Measurements from ENCODE around the gene EXOC1L. TPM values are rescaled to one million over a fixed set of nuclear protein-coding genes. Genes with fewer than 3 reads are reported as not detected.
"Not testable (repeated sequence)": the region's sequence is repeated elsewhere in the genome, so short reads cannot be mapped to it uniquely, and the experiment has no call there.

Gene EXOC1L
- total RNA-seq, 2 experiments from 2014 or later, result not detected

DNA sequence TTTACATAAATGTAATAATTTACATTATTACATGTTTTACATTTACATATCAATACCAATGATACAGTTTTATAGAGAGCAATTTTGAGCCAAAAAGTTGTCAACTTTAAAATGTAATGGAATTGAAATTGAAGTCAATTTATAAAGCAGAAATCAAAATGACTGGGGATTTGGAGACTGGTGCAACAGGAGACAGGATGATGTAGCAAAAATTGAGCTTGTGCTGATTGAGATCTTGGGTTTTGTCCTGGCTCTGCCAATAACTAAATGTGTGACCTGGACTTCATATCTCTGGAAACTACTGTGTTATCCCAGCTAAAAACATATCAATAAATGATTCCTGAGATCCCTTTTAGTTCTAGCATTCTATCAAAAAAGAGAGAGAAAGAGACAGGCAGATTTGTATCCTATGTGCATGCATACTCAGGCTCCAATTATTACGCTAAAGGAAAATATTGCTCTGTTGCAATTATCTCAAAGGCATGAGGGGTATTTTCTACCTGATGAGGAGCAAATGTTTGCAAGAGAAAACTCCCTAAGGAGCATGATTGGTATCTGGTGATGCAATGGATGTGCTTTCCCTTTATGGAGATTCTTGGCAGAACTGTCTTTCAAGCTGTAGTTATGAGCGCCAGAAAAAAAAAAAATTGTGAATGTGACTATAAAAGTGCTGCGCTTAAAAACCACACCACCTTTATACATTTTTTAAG, 14.7 kb downstream of the EXOC1L start:
- ChIA-PET CTCF (no interaction called here), POLR2A (no interaction called here)

DNA sequence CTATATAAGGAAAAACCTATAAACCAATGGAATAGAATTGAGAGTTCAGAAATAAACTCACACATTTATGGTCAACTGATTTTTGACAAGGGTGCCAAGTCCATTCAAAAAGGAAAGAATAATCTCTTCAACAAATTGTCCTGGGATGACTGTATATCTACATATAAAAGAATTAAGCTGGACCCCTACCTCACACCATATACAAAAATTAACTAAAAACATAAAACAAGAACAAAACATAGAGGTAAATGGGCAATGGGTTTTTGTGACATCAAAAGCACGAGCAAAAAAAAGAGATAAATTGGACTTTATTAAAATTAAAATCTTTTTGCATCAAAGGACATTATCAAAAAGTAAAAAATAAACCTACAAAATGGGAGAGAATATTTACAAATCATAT, 18.3 kb downstream of the EXOC1L start:
- ChIA-PET POLR2A (no interaction called here), CTCF (no interaction called here)

GRCh38 chr4:55838356-55838755, 18.8 kb downstream of the EXOC1L start:
- CTCF ChIA-PET, result no interaction called here
- POLR2A ChIA-PET, result no interaction called here

DNA sequence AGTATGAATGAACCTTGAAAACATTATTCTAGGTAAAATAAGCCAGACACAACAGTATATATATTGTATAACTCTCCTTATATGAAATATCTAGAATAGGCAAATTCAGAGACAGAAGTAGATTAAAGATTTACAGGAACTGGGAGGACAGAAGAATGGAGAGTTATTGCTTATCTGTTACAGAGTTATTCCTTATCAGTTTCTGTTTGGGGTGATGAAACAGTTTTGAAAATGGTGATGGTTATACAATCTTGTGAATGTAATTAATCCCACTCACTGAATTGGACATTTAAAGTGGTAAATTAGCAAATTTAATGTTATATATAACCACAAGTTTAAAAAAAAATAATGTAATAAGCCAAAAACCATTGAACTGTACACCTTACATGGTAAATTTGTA, 19.4 kb downstream of the EXOC1L start:
- CTCF ChIA-PET, result no interaction called here
- POLR2A ChIA-PET, result no interaction called here

DNA sequence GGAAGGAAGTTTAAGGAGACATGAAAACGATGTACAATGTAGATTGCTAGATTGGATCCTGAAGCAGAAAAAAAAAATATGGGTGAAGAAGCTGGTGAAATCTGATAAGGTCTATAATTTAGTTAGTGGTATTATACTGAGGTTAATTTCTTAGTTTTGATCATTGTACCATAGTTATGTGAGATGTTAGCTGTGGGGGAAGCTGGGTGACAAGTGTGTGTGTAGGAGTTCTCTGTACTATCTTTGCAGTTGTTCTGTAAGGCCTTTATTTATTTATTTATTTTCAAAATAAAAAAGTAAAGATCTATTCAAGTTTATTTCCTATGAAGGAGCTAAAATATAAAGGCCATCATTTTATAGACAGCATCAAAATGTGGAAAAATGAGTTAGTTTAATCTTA, 21.4 kb downstream of the EXOC1L start:
- CTCF ChIA-PET, result no interaction called here
- POLR2A ChIA-PET, result no interaction called here

DNA sequence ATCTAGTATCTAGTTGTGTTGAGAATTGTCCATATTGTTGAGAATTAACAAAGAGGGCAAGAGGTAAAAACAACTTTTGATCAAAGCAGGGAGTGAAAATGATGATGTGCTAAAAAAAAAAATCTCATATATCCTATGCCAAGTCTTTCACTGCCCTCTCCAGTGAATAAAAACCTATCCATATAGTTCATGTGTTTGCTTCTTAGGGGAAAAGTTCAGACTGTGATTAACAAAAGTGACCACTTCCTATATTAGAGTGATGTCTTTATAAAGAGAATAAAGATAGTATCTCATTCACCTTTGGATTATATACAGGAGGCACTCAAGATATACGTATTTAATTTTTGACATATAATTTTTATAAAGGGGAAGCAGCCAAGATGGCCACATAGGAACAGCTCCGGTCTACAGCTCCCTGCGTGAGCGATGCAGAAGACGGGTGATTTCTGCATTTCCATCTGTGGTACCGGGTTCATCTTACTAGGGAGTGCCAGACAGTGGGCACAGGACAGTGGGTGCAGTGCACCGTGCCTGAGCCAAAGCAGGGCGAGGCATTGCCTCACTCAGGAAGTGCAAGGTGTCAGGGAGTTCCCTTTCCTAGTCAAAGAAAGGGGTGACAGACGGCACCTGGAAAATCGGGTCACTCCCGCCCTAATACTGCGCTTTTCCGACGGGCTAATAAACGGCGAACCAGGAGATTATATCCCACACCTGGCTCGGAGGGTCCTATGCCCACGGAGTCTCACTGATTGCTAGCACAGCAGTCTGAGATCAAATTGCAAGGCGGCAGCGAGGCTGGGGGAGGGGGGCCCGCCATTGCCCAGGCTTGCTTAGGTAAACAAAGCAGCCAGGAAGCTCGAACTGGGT, 22.0 kb downstream of the EXOC1L start:
- CTCF ChIA-PET, POLR2A ChIA-PET: not testable (repeated sequence)

DNA sequence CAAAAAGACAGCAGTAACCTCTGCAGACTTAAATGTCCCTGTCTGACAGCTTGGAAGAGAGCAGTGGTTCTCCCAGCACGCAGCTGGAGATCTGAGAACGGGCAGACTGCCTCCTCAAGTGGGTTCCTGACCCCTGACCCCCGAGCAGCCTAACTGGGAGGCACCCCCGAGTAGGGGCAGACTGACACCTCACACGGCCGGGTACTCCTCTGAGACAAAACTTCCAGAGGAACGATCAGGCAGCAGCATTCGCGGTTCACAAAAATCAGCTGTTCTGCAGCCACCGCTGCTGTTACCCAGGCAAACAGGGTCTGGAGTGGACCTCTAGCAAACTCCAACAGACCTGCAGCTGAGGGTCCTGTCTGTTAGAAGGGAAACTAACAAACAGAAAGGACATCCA, 22.7 kb downstream of the EXOC1L start:
- POLR2A ChIA-PET, CTCF ChIA-PET: not testable (repeated sequence)

DNA sequence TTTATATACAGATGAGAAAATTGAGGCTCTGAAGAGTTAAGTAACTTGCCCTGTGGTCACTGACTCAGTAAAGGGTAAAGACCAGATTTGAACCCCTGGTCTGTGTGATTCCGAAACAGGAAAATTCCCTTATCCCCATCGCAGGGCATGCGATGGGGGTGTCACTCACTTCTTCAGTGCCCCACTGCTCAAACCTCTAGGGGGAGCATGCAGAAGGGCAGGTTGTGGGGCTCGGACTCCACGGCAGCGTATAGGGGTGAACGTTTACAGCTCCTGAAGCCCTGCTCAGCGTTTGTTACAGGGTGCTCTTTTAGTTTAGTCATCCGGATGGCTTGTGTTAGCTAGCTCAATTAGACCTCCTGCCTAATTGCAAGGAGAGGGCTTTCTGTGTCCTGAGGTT, 30.1 kb downstream of the EXOC1L start:
- ChIA-PET CTCF (interaction anchor here (1.1 kb wide), 1 partner anchor 99 kb away, joined by 3 read pairs; the partner anchor contains the start of gene CEP135), POLR2A (no interaction called here)

DNA sequence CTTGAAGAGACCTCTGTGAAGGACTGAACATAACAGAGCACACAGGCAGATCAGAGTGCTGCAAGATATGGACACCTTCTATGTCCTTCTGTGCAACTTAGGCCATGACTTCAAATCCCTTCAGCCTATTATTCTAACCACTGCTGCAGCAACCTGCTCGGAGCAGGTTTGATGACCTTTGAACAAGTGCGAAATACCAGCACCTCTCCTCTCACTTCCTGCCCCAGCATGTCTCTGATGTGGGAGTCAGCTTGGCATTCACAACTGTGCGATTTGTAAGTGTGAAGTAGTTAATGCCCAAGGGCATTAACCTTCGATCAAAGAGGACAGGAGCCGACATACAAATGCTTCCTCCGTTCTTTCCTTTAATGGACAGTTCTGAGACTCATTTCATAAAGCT, 32.3 kb downstream of the EXOC1L start:
- ChIA-PET POLR2A (no interaction called here), CTCF (no interaction called here)

DNA sequence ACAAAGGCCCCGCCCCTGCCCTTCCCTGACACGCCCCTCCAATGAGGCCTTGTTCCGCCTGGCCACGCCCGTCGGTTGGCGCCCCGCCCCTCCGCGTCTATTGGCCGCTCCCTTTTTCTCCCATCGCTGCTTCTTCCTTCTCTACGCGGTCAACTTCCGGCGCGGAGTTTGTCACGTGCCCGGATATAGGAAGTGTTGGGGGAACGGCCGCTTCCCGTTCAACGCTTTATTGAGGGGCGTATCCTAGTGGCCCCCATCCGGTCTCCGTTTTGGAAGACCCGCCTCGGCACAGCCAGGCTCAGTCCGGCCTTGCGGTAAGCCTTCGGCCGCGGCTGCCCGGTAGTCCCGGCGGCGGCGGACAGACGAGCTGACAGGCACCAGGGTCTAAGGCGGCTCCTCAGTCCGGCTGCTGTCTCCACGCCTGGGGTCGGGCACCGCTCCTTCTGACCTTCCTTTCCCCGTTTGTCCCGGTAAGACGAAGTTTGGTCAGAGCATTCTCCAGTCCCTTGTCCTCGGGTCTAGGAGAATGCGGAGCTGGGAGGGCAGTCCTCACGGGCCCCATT, 34.0 kb downstream of the EXOC1L start, which contains the start of gene EXOC1:
EXOC1 (plus strand) TSS at position 165 of the 563 bp plus-strand sequence. CDS start 4,676 bp downstream, outside the sequence.
- ChIA-PET POLR2A (interaction anchor here (0.6 to 0.9 kb wide), 2 partner anchors 13 to 459 kb away, joined by 3 read pairs; no protein-coding TSS in a partner anchor), CTCF (interaction anchor here (0.9 to 1.5 kb wide), 3 partner anchors 13 to 95 kb away, joined by 3 read pairs; partner anchors contain the start of gene CEP135)

- ChIA-PET CTCF (interaction anchor here (0.9 to 1.5 kb wide), 3 partner anchors 12 to 95 kb away, joined by 3 read pairs; partner anchors contain the start of gene CEP135), POLR2A (interaction anchor here (0.6 to 0.9 kb wide), 2 partner anchors 12 to 459 kb away, joined by 3 read pairs; no protein-coding TSS in a partner anchor)
Observed at GRCh38 chr4:55854129-55854528, 34.5 kb downstream of the EXOC1L start.

GRCh38 chr4:55857586-55857985, 38.0 kb downstream of the EXOC1L start:
- CTCF ChIA-PET, result interaction anchor here (1.0 kb wide), 1 partner anchor 8 kb away, joined by 3 read pairs; no protein-coding TSS in a partner anchor

DNA sequence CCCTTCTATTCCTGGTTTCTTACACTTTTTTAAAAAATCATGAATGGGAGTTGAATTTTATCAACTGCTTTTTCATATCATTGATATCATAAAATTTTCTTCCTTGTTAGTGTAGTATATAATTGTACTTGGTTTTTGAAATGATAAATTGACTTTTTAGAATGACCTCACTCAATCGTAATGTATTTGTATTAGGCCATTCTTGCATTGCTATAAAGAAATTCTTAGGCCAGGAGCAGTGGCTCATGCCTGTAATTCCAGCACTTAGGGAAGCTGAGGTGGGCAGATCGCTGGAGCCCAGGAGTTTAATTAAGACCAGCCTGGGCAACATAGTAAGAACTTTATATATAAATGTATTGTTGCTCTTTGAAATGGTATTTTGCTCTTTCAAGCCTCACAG, 40.1 kb downstream of the EXOC1L start:
- ChIA-PET CTCF (no interaction called here), POLR2A (no interaction called here)

More at GRCh38 chr4:55857586-55857985, 38.0 kb downstream of the EXOC1L start:
- POLR2A ChIA-PET, result no interaction called here

GRCh38 chr4:55864577-55865223, 45.1 kb downstream of the EXOC1L start:
- CTCF ChIA-PET, result no interaction called here
- POLR2A ChIA-PET, result no interaction called here

GRCh38 chr4:55865228-55865806, 45.7 kb downstream of the EXOC1L start:
- POLR2A ChIA-PET, result no interaction called here

GRCh38 chr4:55866290-55866907, 46.8 kb downstream of the EXOC1L start:
- POLR2A ChIA-PET, result interaction anchor here (0.7 kb wide), 1 partner anchor 13 kb away, joined by 3 read pairs; the partner anchor contains the start of gene EXOC1
- CTCF ChIA-PET, result interaction anchor here (1.0 to 1.2 kb wide), 2 partner anchors 8 to 12 kb away, joined by 3 read pairs; no protein-coding TSS in a partner anchor

More at GRCh38 chr4:55865228-55865806, 45.7 kb downstream of the EXOC1L start:
- CTCF ChIA-PET, result interaction anchor here (1.2 kb wide), 1 partner anchor 7 kb away, joined by 3 read pairs; no protein-coding TSS in a partner anchor

- ChIA-PET CTCF (interaction anchor here (0.7 kb wide), 1 partner anchor 101 kb away, joined by 3 read pairs; no protein-coding TSS in a partner anchor), POLR2A (no interaction called here)
Observed at GRCh38 chr4:55866973-55867574, 47.5 kb downstream of the EXOC1L start.

DNA sequence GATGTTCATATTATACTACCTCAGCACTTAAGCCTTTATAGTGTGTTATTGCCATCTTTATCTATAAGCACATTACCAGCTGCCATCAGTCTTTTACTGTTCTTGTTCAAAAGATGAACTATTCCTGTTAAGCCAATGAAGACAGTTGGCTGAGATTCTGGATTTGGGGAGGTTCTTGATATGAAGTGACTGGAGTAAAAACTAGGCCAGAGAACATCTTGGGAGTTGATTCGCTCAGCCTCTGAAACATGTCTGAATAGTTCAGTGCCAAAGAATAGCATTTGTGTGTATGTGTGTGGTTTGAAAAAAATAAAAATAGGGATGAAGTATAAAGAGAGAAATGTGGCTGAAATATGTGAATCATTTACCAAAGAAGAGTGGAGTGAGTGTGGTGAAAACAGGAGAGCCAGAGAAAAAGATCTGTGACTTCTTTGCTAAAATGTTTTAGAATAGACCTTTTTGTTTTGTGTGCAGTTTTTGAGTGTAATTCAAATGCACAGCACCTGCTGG, 49.0 kb downstream of the EXOC1L start:
- ChIA-PET POLR2A (no interaction called here), CTCF (no interaction called here)
